Measurements from ENCODE around the gene SPACA6.

DNA sequence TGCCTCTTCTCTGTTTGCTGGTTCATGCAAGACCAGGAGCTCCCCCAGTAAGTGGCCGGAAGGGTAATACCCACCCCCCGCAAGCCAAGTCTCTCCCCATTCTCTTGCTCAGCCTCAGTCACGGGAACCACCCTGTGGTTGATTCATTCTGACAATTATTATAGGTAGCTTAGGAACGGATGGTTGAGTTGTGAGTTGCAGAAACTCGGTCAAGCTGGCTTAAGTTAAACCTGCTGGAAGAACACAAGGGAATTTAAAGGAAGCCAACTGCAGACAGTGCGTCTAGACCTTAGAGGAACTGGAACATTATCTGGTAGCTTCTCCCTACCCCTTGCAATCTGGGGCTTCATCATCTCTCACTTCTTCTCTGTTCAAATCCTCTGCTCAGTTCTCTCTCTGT lies 49.7 kb downstream of the SPACA6 start:
- TF ChIP-seq EZH2 (IDR thresholded peaks at IDR 0.05; ENCODE audit: insufficient read depth, low read length) = no peak
- TF ChIP-seq, protein P1, sequence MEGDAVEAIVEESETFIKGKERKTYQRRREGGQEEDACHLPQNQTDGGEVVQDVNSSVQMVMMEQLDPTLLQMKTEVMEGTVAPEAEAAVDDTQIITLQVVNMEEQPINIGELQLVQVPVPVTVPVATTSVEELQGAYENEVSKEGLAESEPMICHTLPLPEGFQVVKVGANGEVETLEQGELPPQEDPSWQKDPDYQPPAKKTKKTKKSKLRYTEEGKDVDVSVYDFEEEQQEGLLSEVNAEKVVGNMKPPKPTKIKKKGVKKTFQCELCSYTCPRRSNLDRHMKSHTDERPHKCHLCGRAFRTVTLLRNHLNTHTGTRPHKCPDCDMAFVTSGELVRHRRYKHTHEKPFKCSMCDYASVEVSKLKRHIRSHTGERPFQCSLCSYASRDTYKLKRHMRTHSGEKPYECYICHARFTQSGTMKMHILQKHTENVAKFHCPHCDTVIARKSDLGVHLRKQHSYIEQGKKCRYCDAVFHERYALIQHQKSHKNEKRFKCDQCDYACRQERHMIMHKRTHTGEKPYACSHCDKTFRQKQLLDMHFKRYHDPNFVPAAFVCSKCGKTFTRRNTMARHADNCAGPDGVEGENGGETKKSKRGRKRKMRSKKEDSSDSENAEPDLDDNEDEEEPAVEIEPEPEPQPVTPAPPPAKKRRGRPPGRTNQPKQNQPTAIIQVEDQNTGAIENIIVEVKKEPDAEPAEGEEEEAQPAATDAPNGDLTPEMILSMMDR (IDR thresholded peaks at IDR 0.05; ENCODE audit: insufficient read depth, low read depth, low read length) = no peak

Measured in astrocyte (in vitro differentiated cells and primary cell).